ENCODE results near the gene ANKRD33B.

ANKRD33B gene

DNA sequence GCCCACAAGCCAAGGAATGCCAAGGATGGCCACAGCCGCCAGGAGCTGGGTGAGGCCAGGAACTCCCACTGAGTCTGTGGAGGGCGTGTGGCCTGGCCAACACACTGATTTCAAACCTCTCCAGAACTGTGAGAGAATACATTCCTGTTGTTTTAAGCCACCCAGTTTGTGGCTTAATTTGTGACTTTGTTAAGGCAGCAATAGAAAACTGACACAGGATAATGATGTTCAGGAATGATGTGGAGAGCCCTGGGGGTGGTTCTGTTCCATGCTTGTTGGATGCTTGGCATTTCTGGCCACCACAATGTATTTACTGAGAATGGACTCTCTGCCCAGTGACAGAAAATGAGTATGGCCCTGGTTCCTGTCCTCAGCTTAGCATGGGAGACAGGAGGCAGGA, 114.4 kb downstream of the ANKRD33B start:
- Histone ChIP-seq H3K36me3 (ENCODE audit: control insufficient read depth in 1 of 2, insufficient read depth in 2 of 2, low read length in 2 of 2) (peaks cover 27 to 56% of the 10 kb centered on the region in 2 donors), H3K4me3 (ENCODE audit: low read depth in 1 of 2, low read length in 2 of 2) (no peak overlapping the region), H3K27me3 (ENCODE audit: low read depth, low read length) (no peaks in the 10 kb centered on the region), H3K27ac (ENCODE audit: low read length) (no peak overlapping the region), H3K9me3 (ENCODE audit: control insufficient read depth in 1 of 2, low read length in 2 of 2) (peaks cover 0 to 10% of the 10 kb centered on the region in 2 donors), H3K4me1 (ENCODE audit: control insufficient read depth in 1 of 2, insufficient read depth in 2 of 2, low read length in 2 of 2) (no peaks in the 10 kb centered on the region)

DNA sequence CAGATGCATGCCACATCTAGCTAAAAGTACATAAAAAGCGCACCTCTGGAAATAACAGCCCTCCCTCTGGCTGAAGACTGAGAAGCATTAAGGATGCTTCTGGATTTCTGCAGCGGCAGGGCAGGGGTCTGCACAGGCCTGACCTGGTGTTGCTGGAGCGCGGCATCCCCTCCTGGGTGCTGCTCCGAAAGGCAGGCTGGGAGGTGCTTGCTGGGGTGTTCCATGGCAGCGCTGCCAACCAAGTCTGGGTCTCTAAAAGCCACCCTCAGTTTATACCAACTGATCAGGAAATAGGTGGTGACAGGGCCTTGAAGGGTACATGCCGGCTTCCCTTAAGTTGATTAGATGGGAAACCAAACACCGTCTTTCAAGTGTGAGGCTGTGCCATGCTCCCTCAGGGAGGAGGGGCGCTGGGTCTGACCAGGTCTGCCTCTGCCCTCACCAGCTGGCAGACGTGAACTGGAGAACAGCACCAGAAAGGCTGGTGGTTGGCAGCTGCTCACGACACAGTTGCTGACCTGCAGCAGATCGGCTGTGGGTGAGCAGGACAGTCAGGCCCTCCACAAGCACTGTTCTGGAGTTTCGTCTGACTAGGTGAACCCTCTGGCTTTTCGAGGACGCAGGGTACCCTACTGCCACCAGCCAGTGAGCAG, 115.6 kb downstream of the ANKRD33B start:
- Histone ChIP-seq H3K36me3 (ENCODE audit: control insufficient read depth in 1 of 2, insufficient read depth in 2 of 2, low read length in 2 of 2) (peaks cover 27 to 61% of the 10 kb centered on the region in 2 donors), H3K4me1 (ENCODE audit: control insufficient read depth in 1 of 2, insufficient read depth in 2 of 2, low read length in 2 of 2) (no peaks in the 10 kb centered on the region), H3K4me3 (ENCODE audit: low read depth in 1 of 2, low read length in 2 of 2) (no peak overlapping the region), H3K27me3 (ENCODE audit: low read depth, low read length) (no peaks in the 10 kb centered on the region), H3K9me3 (ENCODE audit: control insufficient read depth in 1 of 2, low read length in 2 of 2) (peaks cover 0 to 10% of the 10 kb centered on the region in 2 donors), H3K27ac (ENCODE audit: low read length) (no peak overlapping the region)

DNA sequence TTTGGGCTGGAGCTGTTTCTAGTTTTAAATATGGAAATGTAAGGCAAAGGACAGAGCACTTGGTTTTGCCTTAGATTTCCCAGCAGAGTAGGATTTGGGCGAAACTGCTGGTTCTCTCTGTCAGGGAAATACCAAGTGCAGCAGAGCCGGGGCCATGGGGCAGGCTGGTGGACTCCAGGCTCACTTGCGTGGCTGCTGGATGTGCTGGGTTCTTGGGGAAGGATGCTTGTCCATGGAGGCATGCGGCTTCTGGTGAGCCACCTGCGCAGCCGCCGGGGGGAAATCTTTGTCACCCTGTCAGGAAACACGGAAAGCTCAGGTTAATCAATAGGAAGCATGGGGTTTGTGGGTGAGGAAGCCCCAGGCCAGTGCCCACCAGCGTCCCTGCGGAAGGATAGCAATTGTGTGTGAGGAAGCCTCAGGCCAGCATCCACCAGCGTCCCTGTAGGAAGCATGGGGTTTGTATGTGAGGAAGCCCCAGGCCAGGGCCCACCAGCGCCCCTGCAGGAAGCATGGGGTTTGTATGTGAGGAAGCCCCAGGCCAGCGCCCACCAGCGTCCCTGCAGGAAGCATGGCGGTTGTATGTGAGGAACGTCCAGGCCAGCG, 117.1 kb downstream of the ANKRD33B start:
- Histone ChIP-seq H3K27ac (ENCODE audit: low read length) (no peak overlapping the region), H3K36me3 (ENCODE audit: control insufficient read depth in 1 of 2, insufficient read depth in 2 of 2, low read length in 2 of 2) (peaks cover 34 to 65% of the 10 kb centered on the region in 2 donors), H3K4me3 (ENCODE audit: low read depth in 1 of 2, low read length in 2 of 2) (no peak overlapping the region), H3K9me3 (ENCODE audit: control insufficient read depth in 1 of 2, low read length in 2 of 2) (peaks cover 0 to 10% of the 10 kb centered on the region in 2 donors), H3K4me1 (ENCODE audit: control insufficient read depth in 1 of 2, insufficient read depth in 2 of 2, low read length in 2 of 2) (no peaks in the 10 kb centered on the region), H3K27me3 (ENCODE audit: low read depth, low read length) (no peaks in the 10 kb centered on the region)

DNA sequence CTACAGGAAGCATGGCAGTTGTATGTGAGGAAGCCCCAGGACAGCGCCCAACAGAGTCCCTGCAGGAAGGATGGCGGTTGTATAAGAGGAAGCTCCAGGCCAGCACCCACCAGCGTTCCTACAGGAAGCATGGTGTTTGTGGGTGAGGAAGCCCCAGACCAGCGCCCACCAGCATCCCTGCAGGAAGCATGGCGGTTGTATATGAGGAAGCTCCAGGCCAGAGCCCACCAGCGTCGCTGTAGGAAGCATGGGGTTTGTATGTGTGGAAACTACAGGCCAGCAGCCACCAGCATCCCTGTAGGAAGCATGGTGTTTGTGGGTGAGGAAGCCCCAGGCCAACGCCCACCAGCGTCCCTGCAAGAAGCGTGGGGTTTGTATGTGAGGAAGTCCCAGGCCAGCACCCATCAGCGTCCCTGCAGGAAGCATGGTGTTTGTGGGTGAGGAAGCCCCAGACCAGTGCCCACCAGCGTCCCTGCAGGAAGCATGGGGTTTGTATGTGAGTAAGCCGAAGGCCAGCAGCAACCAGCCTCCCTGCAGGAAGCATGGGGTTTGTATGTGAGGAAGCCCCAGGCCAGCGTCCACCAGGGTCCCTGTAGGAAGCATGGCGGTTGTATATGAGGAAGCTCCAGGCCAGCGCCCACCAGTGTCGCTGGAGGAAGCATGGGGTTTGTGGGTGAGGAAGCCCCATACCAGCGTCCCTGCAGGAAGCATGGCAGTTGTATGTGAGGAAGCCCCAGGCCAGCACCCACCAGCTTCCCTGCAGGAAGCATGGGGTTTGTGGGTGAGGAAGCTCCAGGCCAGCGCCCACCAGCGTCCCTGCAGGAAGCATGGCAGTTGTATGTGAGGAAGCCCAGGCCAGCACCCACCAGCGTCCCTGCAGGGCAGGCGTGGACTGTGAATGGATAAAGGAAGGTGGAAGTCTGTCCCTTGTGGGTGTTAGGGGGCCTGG, 118.1 kb downstream of the ANKRD33B start:
- no peak overlapping the region for H3K4me3 ChIP-seq (ENCODE audit: low read depth in 1 of 2, low read length in 2 of 2)
- H3K27me3 ChIP-seq (ENCODE audit: low read depth, low read length): no peaks in the 10 kb centered on the region
- peaks cover 0 to 6% of the 10 kb centered on the region in 2 donors for H3K9me3 ChIP-seq (ENCODE audit: control insufficient read depth in 1 of 2, low read length in 2 of 2)
- peaks cover 34 to 68% of the 10 kb centered on the region in 2 donors for H3K36me3 ChIP-seq (ENCODE audit: control insufficient read depth in 1 of 2, insufficient read depth in 2 of 2, low read length in 2 of 2)
- H3K4me1 ChIP-seq (ENCODE audit: control insufficient read depth in 1 of 2, insufficient read depth in 2 of 2, low read length in 2 of 2): no peaks in the 10 kb centered on the region
- no peak overlapping the region for H3K27ac ChIP-seq (ENCODE audit: low read length)

DNA sequence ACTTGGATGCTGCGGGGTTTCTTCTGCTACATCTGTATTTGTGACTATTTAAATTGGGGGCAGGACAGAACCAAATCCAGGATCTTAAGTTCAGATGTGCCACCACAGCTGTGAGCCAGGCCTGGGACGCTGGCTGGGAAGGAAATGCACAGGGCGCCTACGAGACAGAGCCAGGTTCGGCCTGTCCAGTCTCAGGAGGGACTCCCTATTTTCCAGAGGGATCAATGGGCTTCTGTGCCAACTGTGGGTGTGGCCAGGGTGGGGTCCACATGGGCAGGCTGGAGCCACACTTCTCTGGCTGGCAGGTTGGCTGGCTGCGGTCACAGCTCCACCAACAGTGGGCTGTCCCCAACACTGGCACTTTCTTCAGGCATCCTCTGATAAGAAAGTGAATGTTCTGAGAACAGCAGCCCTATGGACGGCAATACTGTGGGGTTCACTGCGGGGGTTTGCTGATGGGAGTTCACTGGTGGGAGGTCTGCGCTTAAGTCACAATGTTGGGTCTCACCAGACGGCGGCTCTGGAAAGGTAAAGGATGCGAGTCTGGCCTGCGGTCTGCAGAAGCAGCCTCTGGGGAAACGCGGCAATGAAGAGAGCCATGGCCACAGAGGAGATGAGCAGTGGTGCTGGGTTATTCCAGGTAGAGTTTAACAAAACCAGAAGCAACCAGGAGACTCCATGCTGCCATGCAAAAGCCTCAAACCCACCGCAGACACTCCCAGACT, 119.1 kb downstream of the ANKRD33B start:
- Histone ChIP-seq H3K9me3 (ENCODE audit: control insufficient read depth in 1 of 2, low read length in 2 of 2) (no peaks in the 10 kb centered on the region), H3K27me3 (ENCODE audit: low read depth, low read length) (no peaks in the 10 kb centered on the region), H3K27ac (ENCODE audit: low read length) (no peak overlapping the region), H3K36me3 (ENCODE audit: control insufficient read depth in 1 of 2, insufficient read depth in 2 of 2, low read length in 2 of 2) (peaks cover 26 to 61% of the 10 kb centered on the region in 2 donors), H3K4me1 (ENCODE audit: control insufficient read depth in 1 of 2, insufficient read depth in 2 of 2, low read length in 2 of 2) (no peaks in the 10 kb centered on the region), H3K4me3 (ENCODE audit: low read depth in 1 of 2, low read length in 2 of 2) (no peak overlapping the region)

DNA sequence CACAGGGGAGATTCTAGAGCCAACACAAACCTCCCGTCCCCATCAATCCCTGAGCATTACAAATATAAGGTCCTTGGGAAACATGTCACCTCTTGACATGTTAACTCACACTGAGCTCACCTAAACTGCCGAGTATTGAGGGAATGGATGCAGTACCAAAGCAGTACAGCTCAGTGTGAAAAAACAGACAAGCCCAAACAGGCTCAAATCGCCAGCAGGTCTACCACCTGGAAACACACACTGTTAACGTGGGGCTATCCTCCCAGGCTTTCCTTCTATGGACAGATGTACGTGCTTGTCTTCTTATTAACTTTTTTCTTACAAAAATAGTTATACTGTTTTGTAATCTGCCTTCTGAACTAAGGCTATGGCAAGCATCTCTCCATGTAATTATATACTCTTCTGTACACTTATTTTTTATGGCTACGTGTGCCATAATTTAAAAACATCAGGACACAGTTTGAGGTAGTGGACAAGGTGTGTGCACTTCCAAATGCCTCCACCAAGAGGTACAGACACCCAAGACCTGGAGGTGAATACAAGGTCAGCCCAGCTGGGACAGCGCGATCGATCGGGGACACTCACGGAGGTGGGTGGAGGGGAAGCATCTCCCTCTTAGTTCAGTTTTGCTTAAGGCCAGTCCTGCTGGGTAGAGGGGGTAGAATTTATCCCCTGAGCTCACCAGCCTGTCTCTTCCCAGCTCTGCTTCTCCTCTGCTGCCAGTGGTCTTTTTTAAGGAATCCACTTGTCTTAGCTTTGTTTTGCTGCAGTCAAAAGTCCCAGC, 120.6 kb downstream of the ANKRD33B start:
- Histone ChIP-seq H3K9me3 (ENCODE audit: control insufficient read depth in 1 of 2, low read length in 2 of 2) (no peaks in the 10 kb centered on the region), H3K36me3 (ENCODE audit: control insufficient read depth in 1 of 2, insufficient read depth in 2 of 2, low read length in 2 of 2) (peaks cover 29 to 46% of the 10 kb centered on the region in 2 donors), H3K27me3 (ENCODE audit: low read depth, low read length) (no peaks in the 10 kb centered on the region), H3K4me1 (ENCODE audit: control insufficient read depth in 1 of 2, insufficient read depth in 2 of 2, low read length in 2 of 2) (no peaks in the 10 kb centered on the region), H3K27ac (ENCODE audit: low read length) (no peak overlapping the region), H3K4me3 (ENCODE audit: low read depth in 1 of 2, low read length in 2 of 2) (no peak overlapping the region)

DNA sequence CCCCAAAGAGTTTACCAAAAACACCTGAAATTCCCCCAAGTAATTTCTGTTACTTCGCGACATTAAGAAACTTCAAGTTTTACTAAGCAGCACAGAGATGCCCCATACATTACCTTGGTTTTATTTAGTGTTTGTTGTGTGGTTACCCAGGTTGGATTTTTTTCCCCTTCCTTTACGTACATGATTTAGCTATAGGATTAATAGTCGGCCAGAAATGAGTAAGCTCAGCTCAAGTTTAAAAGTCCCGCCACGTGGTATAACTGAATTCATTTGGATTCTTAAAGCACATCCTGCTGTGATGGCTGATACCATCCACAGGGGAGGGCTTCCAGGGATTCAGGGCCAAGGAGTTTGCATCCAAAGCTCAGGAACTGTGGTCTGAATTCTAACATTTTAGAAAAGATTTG, 121.2 kb downstream of the ANKRD33B start:
- no peak overlapping the region for H3K4me3 ChIP-seq (ENCODE audit: low read depth in 1 of 2, low read length in 2 of 2)
- H3K27ac ChIP-seq (ENCODE audit: low read length): no peak overlapping the region
- no peaks in the 10 kb centered on the region for H3K9me3 ChIP-seq (ENCODE audit: control insufficient read depth in 1 of 2, low read length in 2 of 2)
- peaks cover 23 to 40% of the 10 kb centered on the region in 2 donors for H3K36me3 ChIP-seq (ENCODE audit: control insufficient read depth in 1 of 2, insufficient read depth in 2 of 2, low read length in 2 of 2)
- H3K4me1 ChIP-seq (ENCODE audit: control insufficient read depth in 1 of 2, insufficient read depth in 2 of 2, low read length in 2 of 2): no peaks in the 10 kb centered on the region
- no peaks in the 10 kb centered on the region for H3K27me3 ChIP-seq (ENCODE audit: low read depth, low read length)

DNA sequence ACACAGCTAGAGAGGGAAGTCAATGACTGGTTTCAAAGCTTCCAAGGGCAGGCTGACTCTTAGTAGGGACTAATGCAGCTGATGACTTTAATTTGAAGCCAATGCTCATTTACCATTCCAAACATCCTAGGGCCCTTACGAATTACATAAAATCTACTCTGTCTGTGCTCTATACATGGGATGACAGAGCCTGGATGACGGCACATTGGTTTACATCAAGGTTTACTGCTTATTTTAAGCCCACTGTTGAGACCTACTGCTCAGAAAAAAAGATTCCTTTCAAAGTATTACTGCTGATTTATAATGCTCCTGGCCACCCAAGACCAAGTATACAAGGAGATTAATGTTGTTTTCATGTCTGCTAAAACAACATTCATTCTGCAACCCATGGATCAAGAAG, 123.0 kb downstream of the ANKRD33B start:
- Histone ChIP-seq H3K4me3 (ENCODE audit: low read depth in 1 of 2, low read length in 2 of 2) (no peak overlapping the region), H3K36me3 (ENCODE audit: control insufficient read depth in 1 of 2, insufficient read depth in 2 of 2, low read length in 2 of 2) (peaks cover 20 to 26% of the 10 kb centered on the region in 2 donors), H3K27me3 (ENCODE audit: low read depth, low read length) (no peaks in the 10 kb centered on the region), H3K4me1 (ENCODE audit: control insufficient read depth in 1 of 2, insufficient read depth in 2 of 2, low read length in 2 of 2) (no peaks in the 10 kb centered on the region), H3K27ac (ENCODE audit: low read length) (no peak overlapping the region), H3K9me3 (ENCODE audit: control insufficient read depth in 1 of 2, low read length in 2 of 2) (no peaks in the 10 kb centered on the region)

DNA sequence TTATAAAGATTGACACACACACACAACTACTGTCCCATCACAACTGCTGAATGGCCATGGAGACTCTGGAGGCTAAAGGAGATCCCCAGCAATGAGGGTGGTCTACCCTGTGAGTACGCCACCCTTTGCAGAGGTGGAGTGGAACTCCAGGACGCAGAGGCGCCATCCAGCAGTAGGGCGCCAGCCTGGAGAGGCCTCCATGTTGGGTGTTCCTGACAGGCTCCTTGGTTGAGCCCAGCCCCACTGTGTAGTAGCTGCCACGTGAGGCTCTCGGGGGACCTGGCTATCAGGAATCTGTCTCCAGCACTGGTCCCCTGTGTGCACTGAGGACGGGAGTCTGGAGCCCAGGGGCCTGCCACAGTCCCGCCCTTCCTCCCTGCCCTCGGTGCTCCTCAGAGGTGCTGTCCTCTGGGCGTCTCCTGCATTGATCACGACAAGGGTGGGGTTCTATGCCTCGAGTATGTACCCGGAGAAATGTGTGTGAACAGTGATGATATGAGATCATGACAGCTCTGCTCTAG, 124.8 kb downstream of the ANKRD33B start:
- H3K27me3 ChIP-seq (ENCODE audit: low read depth, low read length): no peaks in the 10 kb centered on the region
- no peaks in the 10 kb centered on the region for H3K4me1 ChIP-seq (ENCODE audit: control insufficient read depth in 1 of 2, insufficient read depth in 2 of 2, low read length in 2 of 2)
- H3K36me3 ChIP-seq (ENCODE audit: control insufficient read depth in 1 of 2, insufficient read depth in 2 of 2, low read length in 2 of 2): peaks cover 10 to 16% of the 10 kb centered on the region in 2 donors
- no peaks in the 10 kb centered on the region for H3K9me3 ChIP-seq (ENCODE audit: control insufficient read depth in 1 of 2, low read length in 2 of 2)
- H3K27ac ChIP-seq (ENCODE audit: low read length): no peak overlapping the region
- H3K4me3 ChIP-seq (ENCODE audit: low read depth in 1 of 2, low read length in 2 of 2): no peak overlapping the region

DNA sequence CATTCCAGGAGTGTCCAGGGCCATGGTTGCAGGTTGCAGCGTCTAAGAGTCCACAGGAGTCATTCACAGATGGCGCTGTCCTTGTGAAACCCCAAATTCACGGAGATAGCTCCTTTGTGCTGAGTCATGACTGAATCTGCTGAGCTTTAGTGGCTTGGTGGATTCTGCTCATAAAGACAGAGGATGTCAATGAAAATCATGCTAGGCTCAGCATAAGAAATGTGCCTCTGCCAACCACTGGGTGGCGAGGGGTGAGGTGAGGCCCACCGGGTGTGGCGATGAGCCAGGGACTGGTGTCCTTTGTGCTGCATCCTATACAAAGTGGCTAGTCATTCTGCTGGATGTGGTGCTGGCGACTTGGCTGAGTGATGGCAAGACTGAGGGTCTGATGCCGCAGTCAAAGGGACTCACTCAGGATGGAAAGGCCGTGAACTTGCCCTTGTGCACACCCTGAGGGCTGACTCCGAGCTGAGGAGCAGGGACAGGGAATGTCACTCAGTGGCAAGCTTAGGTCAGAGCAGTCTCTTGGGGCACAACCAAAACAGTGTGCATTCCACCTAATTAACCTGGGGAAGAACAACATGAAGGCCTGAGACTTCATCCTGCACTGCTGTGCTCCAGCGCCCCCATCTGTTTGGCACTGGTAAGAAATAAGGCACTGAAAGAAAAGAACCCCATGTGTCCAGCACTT, 125.7 kb downstream of the ANKRD33B start:
- no peaks in the 10 kb centered on the region for H3K9me3 ChIP-seq (ENCODE audit: control insufficient read depth in 1 of 2, low read length in 2 of 2)
- peaks cover 10 to 16% of the 10 kb centered on the region in 2 donors for H3K36me3 ChIP-seq (ENCODE audit: control insufficient read depth in 1 of 2, insufficient read depth in 2 of 2, low read length in 2 of 2)
- H3K27ac ChIP-seq (ENCODE audit: low read length): no peak overlapping the region
- no peaks in the 10 kb centered on the region for H3K4me1 ChIP-seq (ENCODE audit: control insufficient read depth in 1 of 2, insufficient read depth in 2 of 2, low read length in 2 of 2)
- no peaks in the 10 kb centered on the region for H3K27me3 ChIP-seq (ENCODE audit: low read depth, low read length)
- H3K4me3 ChIP-seq (ENCODE audit: low read depth in 1 of 2, low read length in 2 of 2): no peak overlapping the region

Data from muscle layer of duodenum (tissue), 2 donors.